Esophagus squamous epithelium (tissue), 5 donors: ENCODE measurements around the gene MGMT. TPM values are rescaled to one million over a fixed set of nuclear protein-coding genes. Genes with fewer than 3 reads are reported as not detected.

Experiments used
- DNase-seq: peaks from one replicate; lab custom pipeline; 2025; lab: John Stamatoyannopoulos, UW
- H3K27ac ChIP-seq, 4 donors: fragments of 200-600 bp; sonication (generic); one replicate each; pipeline ENCODE4 v1.5.1; 2016 to 2019; ENCODE audit warnings: mild to moderate bottlenecking in 1 of 4
- H3K27me3 ChIP-seq, 4 donors: fragments of 200-600 bp; sonication (generic); 1 replicate in 3 of 4; 2 replicates in 1 of 4; pipeline versions ENCODE4 v1.5.1 to v1.6.0; 2017 to 2021; ENCODE audit warnings: antibody characterized with exemption in 1 of 4
- H3K36me3 ChIP-seq, 3 donors: fragments of 200-600 bp; sonication (generic); one replicate each; pipeline ENCODE4 v1.5.1; 2016 to 2019
- H3K4me1 ChIP-seq, 3 donors: fragments of 200-600 bp; sonication (generic); one replicate each; pipeline ENCODE4 v1.5.1; 2017 to 2019
- H3K4me3 ChIP-seq, 4 donors: fragments of 200-600 bp; sonication (generic); 1 replicate in 3 of 4; 2 replicates in 1 of 4; pipeline ENCODE4 v1.5.1; 2016 to 2019; ENCODE audit warnings: mild to moderate bottlenecking in 2 of 4, moderate library complexity in 1 of 4
- H3K9me3 ChIP-seq, 3 donors: fragments of 200-600 bp; sonication (generic); one replicate each; pipeline ENCODE4 v1.5.1; 2016 to 2019
- CTCF ChIP-seq, 6 experiments: fragments of 450-650 bp in 4 of 6; fragments of 200-600 bp in 2 of 6; sonication (generic) in 2 of 6; IDR thresholded peaks; one replicate each; pipeline ENCODE4 v1.5.1; 2016 to 2019; ENCODE audit warnings: antibody characterized with exemption in 6 of 6, mild to moderate bottlenecking in 4 of 6, moderate library complexity in 4 of 6
- POLR2A ChIP-seq, 4 donors: fragments of 450-650 bp; IDR thresholded peaks; one replicate each; pipeline ENCODE4 v1.6.1; 2017; ENCODE audit warnings: antibody characterized with exemption in 4 of 4, mild to moderate bottlenecking in 4 of 4, moderate library complexity in 3 of 4
- WGBS, 2 donors: methylation state at CpG; one replicate each; pipeline ENCODE4 v1.1.5; 2018; 5-methylcytosine and 5-hydroxymethylcytosine counted together
- intact Hi-C: fragments of 100-400 bp; cut with DNase I; formaldehyde crosslinking; loops from one replicate; pipeline ENCODE4 v1.15.0; 2022
- total RNA-seq, 4 donors: library from RNA; depleted of rRNA; stranded (reverse); fragments of >200 nt; gene quantifications; one replicate each; pipeline ENCODE4 v1.1.0, GENCODE V29; 2016
- donor health status: DM: yes; HTN: yes; CAD: no.

The MGMT gene
- total RNA-seq, 4 donors from 2014 or later: 15.6 to 28.8 (median 18.4) TPM

DNA sequence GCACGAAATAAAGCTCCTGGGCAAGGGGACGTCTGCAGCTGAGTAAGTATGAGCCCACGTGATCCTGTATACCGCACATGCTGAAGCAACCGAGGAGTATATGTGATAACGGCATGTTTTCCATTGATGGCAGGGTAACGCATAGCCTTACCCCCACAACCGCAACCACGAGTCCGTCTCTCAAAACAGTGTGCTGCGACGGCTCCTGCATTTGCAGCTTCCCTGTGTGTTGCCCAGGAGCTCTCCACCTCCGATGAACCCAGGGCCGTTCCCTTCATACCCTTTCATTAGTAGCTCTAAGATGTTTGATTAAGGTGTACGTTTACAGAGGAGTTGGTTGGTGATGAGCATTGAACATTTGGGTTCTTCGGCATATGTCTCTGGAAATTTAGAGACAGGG, 69.3 kb downstream of the MGMT start:
- no peak for DNase-seq
- Histone ChIP-seq H3K36me3 (peaks cover 0 to 18% (median 0%) of the 10 kb centered on the region in 3 donors), H3K4me1 (peaks cover 0 to 10% (median 8%) of the 10 kb centered on the region in 3 donors), H3K27ac (no peak overlapping the region), H3K9me3 (no peaks in the 10 kb centered on the region), H3K4me3 (no peak overlapping the region), H3K27me3 (no peaks in the 10 kb centered on the region)
- intact Hi-C loops: no loop called here
- TF ChIP-seq CTCF (IDR thresholded peaks at IDR 0.05): no peak
- TF ChIP-seq POLR2A (IDR thresholded peaks at IDR 0.05): no peak
- 91 to 94% methylated on average over 14 to 15 of the region's 16 CpGs for WGBS, 2 donors

GRCh38 chr10:129537151-129537550, 70.1 kb downstream of the MGMT start:
- Histone ChIP-seq H3K27ac (no peak overlapping the region), H3K9me3 (no peaks in the 10 kb centered on the region), H3K4me1 (peaks cover 0 to 6% (median 5%) of the 10 kb centered on the region in 3 donors), H3K36me3 (peaks cover 0 to 18% (median 0%) of the 10 kb centered on the region in 3 donors), H3K4me3 (no peak overlapping the region), H3K27me3 (no peaks in the 10 kb centered on the region)
- DNase-seq: no peak
- no peak for TF ChIP-seq POLR2A (IDR thresholded peaks at IDR 0.05)
- no peak for TF ChIP-seq CTCF (IDR thresholded peaks at IDR 0.05)
- WGBS, 2 donors: 95 to 97% methylated on average over 6 of the region's 6 CpGs
- intact Hi-C loops: no loop called here

- Histone ChIP-seq H3K4me1 (peaks cover 0 to 3% (median 0%) of the 10 kb centered on the region in 3 donors), H3K27ac (no peak overlapping the region), H3K9me3 (no peaks in the 10 kb centered on the region), H3K27me3 (no peaks in the 10 kb centered on the region), H3K4me3 (no peak overlapping the region), H3K36me3 (peaks cover 0 to 18% (median 0%) of the 10 kb centered on the region in 3 donors)
- WGBS, 2 donors: 84 to 90% methylated on average over 2 of the region's 2 CpGs
- no peak for TF ChIP-seq POLR2A (IDR thresholded peaks at IDR 0.05)
- no peak for TF ChIP-seq CTCF (IDR thresholded peaks at IDR 0.05)
- intact Hi-C loops: no loop called here
- DNase-seq: no peak
Observed at GRCh38 chr10:129538236-129538635, 71.2 kb downstream of the MGMT start.

DNA sequence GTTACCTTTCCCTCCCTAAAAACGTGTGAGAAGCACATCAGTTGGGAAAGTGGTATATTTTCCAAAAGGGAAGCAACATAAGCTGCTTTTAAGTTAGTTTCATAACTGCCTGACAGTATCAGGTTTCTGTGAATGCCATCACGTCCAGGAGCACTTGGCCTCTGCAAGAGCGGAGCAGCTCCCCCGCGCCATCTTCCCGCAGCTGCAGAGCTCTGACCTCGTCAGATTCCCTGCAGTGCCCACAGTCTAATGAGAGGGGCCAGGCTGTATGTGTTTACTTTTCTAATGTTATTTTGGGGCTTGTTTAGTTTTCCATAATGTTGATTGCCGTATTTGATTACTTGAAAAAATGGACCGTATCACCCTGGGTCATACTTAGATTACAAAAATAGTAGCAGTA, 74.2 kb downstream of the MGMT start:
- no peaks in the 10 kb centered on the region for H3K9me3 ChIP-seq
- 83 to 86% methylated on average over 9 of the region's 9 CpGs for WGBS, 2 donors
- intact Hi-C loops: no loop called here

More for the DNA sequence above, 74.2 kb downstream of the MGMT start:
- DNase-seq: no peak
- H3K4me3 ChIP-seq: no peak overlapping the region
- H3K36me3 ChIP-seq: peaks cover 0 to 17% (median 0%) of the 10 kb centered on the region in 3 donors
- no peak overlapping the region for H3K27ac ChIP-seq
- H3K27me3 ChIP-seq: no peaks in the 10 kb centered on the region
- peaks cover 0 to 13% (median 0%) of the 10 kb centered on the region in 3 donors for H3K4me1 ChIP-seq
- no peak for TF ChIP-seq CTCF (IDR thresholded peaks at IDR 0.05)
- TF ChIP-seq POLR2A (IDR thresholded peaks at IDR 0.05): no peak
